SK-N-SH treated with all-trans-retinoic acid at 6 μM for 48 hours (cell line): Measurements from ENCODE around the gene AP2A2.

Source experiments
- ARNTL ChIP-seq: fragments of 450-650 bp; formaldehyde crosslinking; IDR thresholded peaks from 2 replicates; pipeline ENCODE4 v1.5.0; 2020; ENCODE audit warnings: low read depth, mild to moderate bottlenecking, moderate library complexity, borderline replicate concordance
- CSDC2 ChIP-seq: fragments of 250-450 bp; sonication (Bioruptor Pico); IDR thresholded peaks from 2 replicates; pipeline ENCODE4 v1.5.0; 2020; ENCODE audit warnings: mild to moderate bottlenecking, moderate library complexity
- OSR1 ChIP-seq: fragments of 250-450 bp; sonication (Bioruptor Pico); IDR thresholded peaks from 2 replicates; pipeline ENCODE4 v1.8.0; 2022; ENCODE audit warnings: moderate library complexity, mild to moderate bottlenecking, inconsistent platforms
- PATZ1 ChIP-seq: fragments of 250-450 bp; sonication (Bioruptor Pico); IDR thresholded peaks from 2 replicates; pipeline ENCODE4 v1.8.0; 2020; ENCODE audit warnings: mild to moderate bottlenecking, moderate library complexity, borderline replicate concordance
- SNAI2 ChIP-seq: fragments of 250-450 bp; sonication (Bioruptor Pico); IDR thresholded peaks from 2 replicates; pipeline ENCODE4 v1.5.0; 2020; ENCODE audit warnings: mild to moderate bottlenecking, moderate library complexity
- ZC3H10 ChIP-seq: fragments of 250-450 bp; sonication (Bioruptor Pico); IDR thresholded peaks from 2 replicates; pipeline ENCODE4 v1.5.1; 2021; ENCODE audit warnings: mild to moderate bottlenecking, moderate library complexity
- ZFP3 ChIP-seq: fragments of 250-450 bp; sonication (Bioruptor Pico); IDR thresholded peaks from 2 replicates; pipeline ENCODE4 v1.5.0; 2020; ENCODE audit warnings: mild to moderate bottlenecking, moderate library complexity
- ZNF8 ChIP-seq: fragments of 450-650 bp; formaldehyde crosslinking; IDR thresholded peaks from 2 replicates; pipeline ENCODE4 v1.5.0; 2020; ENCODE audit warnings: mild to moderate bottlenecking, moderate library complexity

GRCh38 chr11:970319-970871, 44.7 kb downstream of the AP2A2 start:
- TF ChIP-seq ZC3H10: no peak
- TF ChIP-seq PATZ1 (CRISPR knock-in tag): no peak
- TF ChIP-seq OSR1 (CRISPR knock-in tag): no peak
- TF ChIP-seq SNAI2 (CRISPR knock-in tag): no peak
- TF ChIP-seq ZNF8: no peak
- no peak for TF ChIP-seq CSDC2
- no peak for TF ChIP-seq ZFP3 (CRISPR knock-in tag)
- TF ChIP-seq ARNTL: no peak
